ENCODE results near the gene MYRF.
A peak's percentile ranks its signal among the peaks of the same experiment; 100 is the strongest.

The MYRF gene

DNA sequence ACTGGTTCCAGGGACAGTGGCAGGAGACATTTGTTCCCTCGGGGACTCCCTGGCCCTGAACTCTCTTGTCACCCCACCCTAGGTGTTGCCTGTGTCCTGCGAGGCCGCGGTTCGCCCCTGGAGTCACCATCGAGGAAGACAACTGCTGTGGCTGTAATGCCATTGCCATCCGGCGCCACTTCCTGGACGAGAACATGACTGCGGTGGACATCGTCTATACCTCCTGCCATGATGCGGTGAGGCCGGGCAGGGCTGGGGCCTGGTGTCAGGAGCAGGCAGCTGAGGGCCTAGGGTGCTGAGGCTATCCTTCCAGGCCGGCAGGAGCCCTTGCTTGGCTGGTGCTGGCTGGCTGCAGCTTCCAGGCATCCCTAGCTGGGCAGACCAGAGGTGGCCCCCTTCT, 17.7 kb upstream of the MYRF start:
- intact Hi-C loops (cut with DNase I): no loop called here
- DNase-seq: no peak

DNA sequence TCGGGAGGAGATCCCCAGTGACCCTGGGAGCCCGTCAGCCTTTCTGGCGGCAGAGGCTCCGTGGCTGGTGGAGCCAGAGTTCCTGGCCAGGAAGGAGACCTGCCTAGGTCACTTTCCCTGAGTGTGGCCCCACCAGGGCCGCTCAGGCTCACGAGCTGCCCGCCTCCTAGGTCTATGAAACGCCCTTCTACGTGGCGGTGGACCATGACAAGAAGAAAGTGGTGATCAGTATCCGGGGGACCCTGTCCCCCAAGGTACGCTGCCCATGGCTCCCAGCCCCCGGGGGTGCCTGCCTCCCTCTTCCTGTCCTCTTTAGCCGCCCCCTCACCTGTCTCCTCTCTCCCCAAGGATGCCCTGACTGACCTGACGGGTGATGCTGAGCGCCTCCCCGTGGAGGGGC, 17.0 kb upstream of the MYRF start:
- no peak for DNase-seq
- intact Hi-C loops (cut with DNase I): no loop called here

DNA sequence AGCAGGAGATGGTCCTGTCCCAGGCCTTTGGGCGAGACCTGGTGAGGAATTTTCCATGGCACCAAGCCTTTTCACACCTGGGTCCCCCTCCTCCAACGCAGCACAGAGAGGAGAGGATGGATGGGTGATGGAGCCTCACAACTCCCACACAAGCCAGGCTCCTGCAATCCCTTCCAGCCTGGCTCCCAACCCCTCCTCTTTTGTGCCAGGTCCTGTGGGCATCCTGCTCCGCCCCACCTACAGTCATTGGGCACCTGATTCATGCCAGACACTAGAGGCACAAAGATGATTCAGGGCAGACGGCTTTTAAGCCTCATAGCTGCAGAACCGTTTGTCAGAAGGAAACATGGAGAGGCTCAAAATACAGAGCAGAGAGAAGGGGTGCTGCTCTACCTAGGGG, 16.1 kb upstream of the MYRF start:
- DNase-seq: peak in 10 of 42 donors; percentile 27 to 73 (median 46)
- intact Hi-C loops (cut with DNase I): no loop called here

DNA sequence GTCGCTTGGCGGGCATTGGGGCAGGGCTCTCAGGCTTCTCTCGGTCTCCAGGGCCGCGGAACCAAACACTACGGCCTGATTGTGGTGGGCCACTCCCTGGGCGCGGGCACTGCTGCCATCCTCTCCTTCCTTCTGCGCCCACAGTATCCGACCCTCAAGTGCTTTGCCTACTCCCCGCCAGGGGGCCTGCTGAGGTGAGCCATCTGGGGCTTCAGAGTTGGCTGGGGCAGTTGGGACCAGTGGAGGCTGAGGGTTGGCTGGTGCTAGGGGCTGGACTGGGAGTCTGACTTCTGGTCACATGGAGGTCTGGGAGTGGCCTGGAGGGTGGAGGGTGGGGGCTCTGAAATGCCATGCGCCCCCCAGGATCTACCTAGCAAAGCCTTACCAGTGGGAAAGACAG, 15.3 kb upstream of the MYRF start:
- intact Hi-C loops (cut with DNase I): no loop called here
- no peak for DNase-seq

DNA sequence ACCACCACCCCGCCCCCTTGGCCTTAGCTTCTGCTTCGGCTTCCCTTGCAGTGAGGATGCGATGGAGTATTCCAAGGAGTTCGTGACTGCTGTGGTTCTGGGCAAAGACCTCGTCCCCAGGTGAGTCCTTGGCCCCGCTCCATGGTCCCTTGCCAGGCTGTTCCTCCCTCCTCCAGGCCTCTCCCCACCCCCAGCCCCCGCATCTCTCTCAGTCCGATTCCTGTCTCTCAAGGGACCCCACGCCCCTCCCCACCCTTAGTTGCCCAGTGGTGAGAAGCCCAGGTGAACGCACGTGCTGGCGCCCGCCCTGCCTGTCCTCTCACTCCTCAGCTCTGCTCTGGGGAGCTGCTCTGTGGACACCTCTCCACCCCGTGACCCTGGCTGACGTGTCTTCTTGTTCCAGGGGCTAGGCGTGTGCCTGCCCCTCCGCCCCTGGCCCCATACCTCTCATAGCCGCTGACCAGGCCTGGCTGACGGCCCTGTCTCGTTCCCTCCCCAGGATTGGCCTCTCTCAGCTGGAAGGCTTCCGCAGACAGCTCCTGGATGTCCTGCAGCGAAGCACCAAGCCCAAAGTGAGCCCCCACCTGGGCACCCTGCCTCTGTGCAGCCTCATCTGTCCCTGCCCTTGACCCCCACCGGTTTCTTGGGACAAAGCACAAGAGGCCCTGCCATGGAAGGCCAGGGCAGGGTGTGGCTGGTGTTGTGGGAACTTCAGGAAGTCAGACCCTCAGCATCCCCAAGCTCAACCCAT, 14.6 kb upstream of the MYRF start:
- no peak for DNase-seq
- intact Hi-C loops (cut with DNase I): no loop called here

DNA sequence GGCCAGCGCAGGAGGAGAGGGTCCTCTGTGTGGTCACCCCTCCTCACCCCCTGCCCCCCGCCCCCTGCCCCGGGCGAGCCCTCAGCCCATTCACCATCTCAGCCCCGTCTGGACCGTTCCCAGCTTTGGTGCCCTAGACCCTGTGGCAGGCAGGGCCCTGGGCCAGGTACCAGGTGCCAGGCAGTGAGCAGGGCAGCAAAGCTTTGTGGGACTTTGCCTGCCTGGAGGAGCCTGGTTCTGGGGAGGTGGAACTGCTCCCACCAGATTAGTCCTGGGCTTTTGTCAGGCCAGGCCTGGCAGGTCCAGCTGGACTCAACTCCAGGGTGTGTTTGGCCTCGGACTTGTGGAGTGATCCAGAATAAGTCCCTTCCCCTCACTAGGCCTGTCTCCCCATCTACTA, 13.7 kb upstream of the MYRF start:
- no peak for DNase-seq
- intact Hi-C loops (cut with DNase I): no loop called here

DNA sequence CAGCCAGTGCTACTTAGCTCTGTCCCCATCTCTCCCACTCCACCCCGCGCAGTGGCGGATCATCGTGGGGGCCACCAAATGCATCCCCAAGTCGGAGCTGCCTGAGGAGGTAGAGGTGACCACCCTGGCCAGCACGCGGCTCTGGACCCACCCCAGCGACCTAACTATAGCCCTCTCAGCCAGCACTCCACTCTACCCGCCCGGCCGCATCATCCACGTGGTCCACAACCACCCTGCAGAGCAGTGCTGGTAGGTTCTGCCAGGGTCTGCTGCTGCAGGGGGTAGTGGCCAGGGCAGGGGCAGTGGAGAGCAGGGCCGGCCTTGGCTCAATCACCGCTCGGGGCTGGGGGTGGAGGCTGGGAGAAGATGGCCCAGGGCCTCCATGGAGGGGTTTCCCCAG, 13.0 kb upstream of the MYRF start:
- no peak for DNase-seq
- intact Hi-C loops (cut with DNase I): no loop called here

DNA sequence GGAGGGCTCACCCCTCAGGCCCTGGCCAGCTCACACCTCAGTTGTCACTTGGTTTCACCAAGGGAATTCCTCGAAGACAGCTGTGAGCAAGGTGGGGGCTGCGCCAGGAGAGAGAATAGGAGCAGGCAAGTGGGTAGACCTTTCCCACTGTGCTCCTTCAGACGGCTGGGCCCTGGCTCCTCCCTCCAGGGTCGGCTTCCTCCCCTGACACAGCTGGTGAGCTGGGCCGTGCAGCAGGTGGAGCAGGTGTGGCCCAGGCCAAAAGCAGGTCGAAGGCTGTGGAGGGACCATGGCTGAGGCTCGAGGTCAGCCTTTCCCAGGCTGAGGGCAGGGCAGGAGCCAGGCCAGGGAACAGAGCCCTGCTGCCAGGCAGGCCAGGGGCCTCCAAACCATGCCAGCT, 12.5 kb upstream of the MYRF start:
- DNase-seq: no peak
- intact Hi-C loops (cut with DNase I): no loop called here

DNA sequence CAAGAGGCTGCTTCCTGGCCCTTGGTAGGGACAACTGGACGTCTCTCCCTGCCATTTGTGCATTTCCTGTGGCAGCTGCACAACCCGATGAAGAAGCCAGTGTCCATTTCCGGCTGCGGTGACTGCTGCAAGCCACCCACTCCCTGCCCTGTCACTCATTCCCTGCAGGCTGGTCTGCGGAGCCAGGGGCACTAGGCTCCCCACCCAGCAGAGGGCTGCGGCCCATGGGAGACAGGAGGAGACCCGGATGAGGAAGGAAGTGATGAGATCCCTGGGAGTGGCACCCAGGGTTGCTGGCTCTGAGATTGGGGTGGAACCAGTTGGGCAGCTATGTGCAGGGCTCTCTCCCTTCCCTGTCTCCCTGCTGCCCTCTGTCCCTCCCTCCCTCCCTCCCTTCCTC, 10.0 kb upstream of the MYRF start:
- intact Hi-C loops (cut with DNase I): no loop called here
- DNase-seq: no peak

DNA sequence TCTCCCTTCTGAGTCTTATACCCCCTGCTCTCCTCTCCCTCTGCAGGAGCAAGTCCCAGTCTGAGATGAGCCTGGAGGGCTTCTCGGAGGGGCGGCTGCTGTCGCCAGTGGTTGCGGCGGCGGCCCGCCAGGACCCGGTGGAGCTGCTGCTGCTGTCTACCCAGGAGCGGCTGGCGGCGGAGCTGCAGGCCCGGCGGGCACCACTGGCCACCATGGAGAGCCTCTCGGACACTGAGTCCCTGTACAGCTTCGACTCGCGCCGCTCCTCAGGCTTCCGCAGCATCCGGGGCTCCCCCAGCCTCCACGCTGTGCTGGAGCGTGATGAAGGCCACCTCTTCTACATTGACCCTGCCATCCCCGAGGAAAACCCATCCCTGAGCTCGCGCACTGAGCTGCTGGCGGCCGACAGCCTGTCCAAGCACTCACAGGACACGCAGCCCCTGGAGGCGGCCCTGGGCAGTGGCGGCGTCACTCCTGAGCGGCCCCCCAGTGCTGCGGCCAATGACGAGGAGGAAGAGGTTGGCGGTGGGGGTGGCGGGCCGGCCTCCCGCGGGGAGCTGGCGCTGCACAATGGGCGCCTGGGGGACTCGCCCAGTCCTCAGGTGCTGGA, 8.8 kb upstream of the MYRF start:
- intact Hi-C loops (cut with DNase I): no loop called here
- DNase-seq: no peak

DNA sequence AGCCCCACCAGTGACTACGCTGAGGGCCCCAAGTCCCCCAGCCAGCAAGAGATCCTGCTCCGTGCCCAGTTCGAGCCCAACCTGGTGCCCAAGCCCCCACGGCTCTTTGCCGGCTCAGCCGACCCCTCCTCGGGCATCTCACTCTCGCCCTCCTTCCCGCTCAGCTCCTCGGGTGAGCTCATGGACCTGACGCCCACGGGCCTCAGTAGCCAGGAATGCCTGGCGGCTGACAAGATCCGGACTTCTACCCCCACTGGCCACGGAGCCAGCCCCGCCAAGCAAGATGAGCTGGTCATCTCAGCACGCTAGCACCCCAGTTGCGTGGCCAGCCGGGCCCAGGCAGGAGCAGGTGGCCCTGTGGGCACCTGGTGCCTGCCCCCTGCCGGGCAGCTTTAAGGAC, 8.3 kb upstream of the MYRF start:
- DNase-seq: no peak
- intact Hi-C loops (cut with DNase I): no loop called here

DNA sequence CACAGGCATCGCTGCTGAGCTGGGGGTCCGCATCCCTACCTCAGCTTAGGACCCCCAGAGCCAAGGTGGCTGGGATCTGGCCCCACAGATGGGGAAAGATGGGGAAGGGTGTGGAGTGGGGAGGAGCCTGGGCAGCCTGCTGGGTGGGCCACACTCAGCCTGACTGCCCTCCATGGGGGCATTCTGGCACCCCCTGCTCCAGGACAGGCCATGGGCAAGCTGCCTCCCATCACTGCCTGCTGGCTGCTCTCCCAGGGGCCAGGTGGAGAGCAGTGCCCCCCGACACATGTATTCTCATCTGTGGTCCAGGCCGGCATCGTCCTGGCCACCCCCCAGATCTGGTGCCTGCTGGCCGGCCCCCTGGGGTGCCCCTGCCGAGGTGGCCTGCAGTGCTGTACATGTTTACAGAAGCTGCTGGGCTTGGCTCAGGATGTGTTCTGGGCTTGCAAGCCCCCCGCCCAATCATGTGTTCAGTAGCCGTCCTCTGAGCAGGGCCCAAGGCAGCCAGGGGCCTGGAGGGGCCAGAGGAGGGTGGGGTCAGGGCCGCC, 7.8 kb upstream of the MYRF start:
- intact Hi-C loops (cut with DNase I): loop anchor here (5.0 kb wide), 1 partner anchor 363 kb away; no protein-coding TSS in a partner anchor
- no peak for DNase-seq

DNA sequence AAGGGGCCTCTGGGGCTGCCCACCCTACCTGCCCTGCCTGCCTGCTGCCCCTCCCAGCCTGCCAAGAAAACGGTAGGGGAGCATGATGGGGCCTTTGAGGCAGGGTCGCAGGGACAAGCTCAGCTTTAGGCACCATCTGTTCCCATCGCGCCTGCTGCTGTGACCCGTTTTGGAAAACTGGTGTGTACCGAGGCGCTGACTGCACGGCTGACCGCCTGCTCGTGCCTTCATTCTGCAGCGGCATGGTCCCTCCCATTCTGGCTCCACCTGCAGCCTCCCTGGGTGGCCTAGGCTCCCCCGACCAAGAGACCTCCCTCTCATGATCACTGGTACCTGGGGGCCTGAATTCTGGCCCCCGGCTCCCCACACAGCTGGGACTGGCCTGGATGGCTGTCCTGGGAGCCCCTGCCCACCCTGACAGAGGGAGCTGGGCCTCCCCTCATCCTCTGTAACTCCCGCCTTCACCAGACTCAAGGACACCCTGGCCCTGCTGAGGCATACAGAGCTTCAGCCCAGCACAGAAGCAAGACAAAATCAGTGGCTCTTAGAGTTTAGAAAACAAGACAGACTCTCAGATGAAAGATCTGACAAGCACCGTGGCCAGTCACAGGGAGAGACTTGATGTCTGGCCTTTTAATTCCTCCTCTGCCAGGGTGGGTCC, 6.5 kb upstream of the MYRF start:
- DNase-seq: no peak
- intact Hi-C loops (cut with DNase I): loop anchor here (5.0 kb wide), 1 partner anchor 361 kb away; no protein-coding TSS in a partner anchor

DNA sequence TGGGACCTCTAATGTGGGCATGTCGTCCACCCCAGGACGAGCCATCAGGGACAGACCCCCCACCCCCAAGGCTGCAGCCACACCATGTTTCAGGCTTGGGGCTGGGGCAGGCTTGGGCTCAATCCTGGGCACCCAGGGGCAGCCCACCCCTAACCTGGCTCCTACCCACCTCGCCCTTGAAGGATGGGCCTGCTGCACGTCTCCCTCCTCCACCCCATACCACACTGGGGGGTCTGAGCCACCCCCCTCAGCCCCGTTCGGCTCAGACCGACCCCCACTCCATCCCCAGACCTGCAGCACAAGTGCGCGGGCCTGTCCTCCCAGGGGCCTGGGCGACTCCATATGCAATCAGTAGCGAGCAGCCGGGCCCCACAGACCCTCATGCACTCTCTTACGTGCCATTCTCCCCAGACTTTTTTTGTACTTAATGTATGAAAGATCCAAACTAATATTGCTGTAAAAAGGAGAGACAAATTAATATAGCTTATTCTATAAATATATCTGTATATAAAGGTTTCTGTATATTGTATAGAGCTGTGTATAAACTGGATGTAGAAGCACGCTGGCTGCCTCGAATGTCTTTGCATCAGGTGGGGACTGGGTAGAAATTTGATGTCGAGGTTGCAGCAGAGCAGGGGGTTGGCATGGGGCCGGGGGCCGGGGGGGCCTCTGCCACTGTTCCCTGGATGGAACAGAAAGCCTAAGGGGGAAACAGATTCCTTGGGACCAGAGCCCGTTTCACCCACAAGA, 5.8 kb upstream of the MYRF start:
- intact Hi-C loops (cut with DNase I): loop anchor here (5.0 kb wide), 1 partner anchor 361 kb away; no protein-coding TSS in a partner anchor
- DNase-seq: no peak

DNA sequence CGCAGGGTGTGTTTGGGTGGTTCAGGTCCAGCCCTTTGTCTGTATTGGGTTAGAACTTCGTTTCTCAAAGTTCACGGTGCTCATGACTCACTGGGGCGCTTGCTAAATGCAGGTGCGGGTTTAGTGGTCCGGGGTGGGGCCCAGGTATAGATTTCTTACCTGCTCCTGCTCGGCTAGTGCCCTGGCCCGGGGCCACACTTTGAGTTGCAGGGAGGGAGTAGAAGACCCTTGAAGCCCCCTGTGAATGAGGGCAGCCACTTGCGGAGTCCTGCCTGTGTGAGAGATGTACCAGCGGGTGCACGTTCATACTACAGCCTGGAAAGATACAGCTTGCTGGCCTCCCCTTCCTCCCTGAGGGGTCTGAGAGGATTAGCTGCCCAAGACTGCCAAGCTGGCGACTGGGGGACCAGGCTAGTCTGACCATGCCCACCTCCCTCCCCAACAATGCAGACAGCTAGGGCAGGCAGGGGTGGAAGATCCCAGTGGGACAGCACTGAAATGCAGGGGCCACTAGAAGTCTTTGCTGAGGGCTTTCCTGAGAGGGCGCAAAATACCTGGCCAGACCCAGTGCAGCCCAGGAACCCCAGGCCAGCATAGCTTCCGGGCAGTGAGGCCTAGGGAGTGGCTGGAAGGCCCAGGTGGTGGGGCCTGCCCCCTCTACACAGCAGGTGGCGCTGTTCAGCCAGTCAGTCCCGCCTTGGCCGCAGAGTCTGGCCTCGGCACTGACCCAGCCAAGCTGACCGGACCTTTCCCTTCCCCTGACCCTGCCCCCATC, 5.1 kb upstream of the MYRF start:
- intact Hi-C loops (cut with DNase I): loop anchor here (5.0 kb wide), 1 partner anchor 360 kb away; no protein-coding TSS in a partner anchor
- DNase-seq: peak; percentile 73 to 97 (median 90)

DNA sequence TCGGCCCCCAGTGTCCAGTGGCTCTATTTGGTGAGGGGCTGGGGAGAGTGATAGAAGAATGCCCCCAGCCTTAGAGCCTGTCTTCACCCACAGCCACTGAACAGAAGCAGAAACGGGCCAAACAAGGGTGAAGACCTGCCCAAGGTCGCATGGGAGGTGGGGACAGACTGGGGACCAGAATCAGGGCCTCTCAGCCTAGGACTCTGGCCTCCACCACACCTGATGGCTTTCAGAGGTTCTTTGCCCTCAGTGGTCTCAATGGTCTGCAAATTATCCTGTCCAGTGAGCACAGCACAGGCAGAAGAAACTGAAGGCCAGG, 4.5 kb upstream of the MYRF start:
- intact Hi-C loops (cut with DNase I): loop anchor here (5.0 kb wide), 1 partner anchor 359 kb away; no protein-coding TSS in a partner anchor
- no peak for DNase-seq

DNA sequence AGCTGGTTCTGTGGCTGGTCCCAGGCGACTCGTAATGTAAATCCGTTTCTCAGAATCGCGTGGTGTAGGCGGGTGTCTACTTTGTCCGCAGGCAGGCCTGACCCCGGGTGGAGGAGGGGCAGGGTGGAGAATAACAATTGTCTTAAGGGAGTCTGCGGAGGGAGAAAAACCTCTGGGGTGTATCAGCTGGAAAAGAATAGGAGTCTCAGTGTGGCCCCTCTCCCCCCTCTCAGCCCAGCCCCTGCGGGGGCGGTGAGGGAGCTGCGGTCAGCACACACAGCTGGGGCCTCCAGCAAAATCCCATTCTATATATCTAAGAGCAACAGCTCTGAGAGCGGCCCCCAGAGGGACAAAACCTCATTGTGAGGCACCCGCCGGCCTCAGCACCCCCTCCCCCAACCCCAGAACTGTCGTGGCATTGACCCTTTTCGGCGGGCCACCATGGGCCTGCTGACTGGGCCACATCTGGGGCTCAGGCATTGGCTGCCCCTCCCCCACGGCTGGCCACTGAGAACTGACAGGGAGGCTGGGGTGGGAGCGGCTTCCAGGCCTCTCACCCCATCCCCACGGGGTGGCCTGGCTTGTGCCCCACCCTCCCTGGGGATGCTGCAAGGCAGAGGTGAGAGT, 2.7 kb upstream of the MYRF start:
- peak; percentile 81 to 98 (median 95) for DNase-seq
- intact Hi-C loops (cut with DNase I): loop anchor here (1.0 to 5.0 kb wide), 2 partner anchors 43 to 358 kb away; partner anchors contain the start of genes FEN1 and TMEM258

DNA sequence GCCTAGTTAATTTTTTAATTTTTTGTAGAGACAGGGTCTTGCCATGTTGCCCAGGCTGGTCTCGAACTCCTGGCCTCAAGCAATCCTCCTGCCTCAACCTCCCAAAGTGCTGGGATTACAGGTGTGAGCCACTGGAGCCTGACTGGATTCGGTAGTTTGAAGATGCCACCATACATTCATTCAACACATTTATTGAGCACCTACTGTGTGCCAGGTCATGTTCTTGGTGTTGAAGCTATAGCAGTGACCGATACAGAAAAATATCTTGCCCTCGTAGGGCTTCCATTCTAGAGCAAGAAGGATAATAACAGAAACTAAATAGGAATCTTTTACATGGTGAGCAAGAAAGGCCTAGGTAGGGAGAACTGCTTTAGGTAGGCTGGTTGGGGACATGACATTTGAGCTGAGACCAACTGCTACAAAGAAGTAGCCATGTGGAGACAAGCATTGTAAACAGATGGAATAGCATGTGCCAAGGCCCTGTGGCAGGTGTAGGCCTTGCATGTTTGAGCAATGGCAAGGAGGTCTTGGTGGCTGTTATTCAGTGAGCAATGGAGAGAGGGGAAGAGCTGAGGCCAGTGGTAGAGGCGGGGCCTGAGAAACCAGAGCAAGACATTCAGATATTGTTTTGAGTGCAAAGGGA, 1.7 kb upstream of the MYRF start:
- intact Hi-C loops (cut with DNase I): no loop called here
- no peak for DNase-seq
